ENCODE results near the gene MAMLD1.

MAMLD1 gene

DNA sequence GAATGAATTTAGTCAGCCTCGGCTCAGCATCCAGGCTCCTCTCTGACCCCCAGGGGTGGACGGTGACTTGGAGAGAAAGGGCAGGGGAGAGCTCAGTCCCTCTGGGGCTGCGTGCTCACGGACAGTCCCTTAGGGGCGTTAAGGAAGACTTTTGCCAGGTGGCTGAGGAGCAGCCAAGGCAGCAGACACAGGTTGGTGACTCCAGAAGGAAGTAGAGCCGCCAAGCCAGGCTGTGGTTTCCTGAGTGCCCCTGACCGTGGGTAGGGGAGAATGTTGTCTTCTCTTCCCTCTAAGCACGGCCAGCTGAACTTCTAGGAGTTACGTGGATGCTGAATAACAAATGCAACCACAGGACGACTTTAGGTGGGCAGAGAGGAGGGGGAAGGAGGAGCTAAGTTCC is 114.3 kb downstream of the MAMLD1 start:
- no peak for DNase-seq (ENCODE audit: low read depth)
- H3K4me3 ChIP-seq (ENCODE audit: low read length), result no peak overlapping the region
- TF ChIP-seq, protein P1, sequence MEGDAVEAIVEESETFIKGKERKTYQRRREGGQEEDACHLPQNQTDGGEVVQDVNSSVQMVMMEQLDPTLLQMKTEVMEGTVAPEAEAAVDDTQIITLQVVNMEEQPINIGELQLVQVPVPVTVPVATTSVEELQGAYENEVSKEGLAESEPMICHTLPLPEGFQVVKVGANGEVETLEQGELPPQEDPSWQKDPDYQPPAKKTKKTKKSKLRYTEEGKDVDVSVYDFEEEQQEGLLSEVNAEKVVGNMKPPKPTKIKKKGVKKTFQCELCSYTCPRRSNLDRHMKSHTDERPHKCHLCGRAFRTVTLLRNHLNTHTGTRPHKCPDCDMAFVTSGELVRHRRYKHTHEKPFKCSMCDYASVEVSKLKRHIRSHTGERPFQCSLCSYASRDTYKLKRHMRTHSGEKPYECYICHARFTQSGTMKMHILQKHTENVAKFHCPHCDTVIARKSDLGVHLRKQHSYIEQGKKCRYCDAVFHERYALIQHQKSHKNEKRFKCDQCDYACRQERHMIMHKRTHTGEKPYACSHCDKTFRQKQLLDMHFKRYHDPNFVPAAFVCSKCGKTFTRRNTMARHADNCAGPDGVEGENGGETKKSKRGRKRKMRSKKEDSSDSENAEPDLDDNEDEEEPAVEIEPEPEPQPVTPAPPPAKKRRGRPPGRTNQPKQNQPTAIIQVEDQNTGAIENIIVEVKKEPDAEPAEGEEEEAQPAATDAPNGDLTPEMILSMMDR (conservative IDR thresholded peaks at IDR 0.05; ENCODE audit: low read depth, low read length), result no peak

- no peak for DNase-seq (ENCODE audit: low read depth)
- no peak overlapping the region for H3K4me3 ChIP-seq (ENCODE audit: low read length)
- TF ChIP-seq, protein P1 (conservative IDR thresholded peaks at IDR 0.05; ENCODE audit: low read depth, low read length), result no peak
Measured at GRCh38 chrX:150478496-150479492, 115.7 kb downstream of the MAMLD1 start.

DNA sequence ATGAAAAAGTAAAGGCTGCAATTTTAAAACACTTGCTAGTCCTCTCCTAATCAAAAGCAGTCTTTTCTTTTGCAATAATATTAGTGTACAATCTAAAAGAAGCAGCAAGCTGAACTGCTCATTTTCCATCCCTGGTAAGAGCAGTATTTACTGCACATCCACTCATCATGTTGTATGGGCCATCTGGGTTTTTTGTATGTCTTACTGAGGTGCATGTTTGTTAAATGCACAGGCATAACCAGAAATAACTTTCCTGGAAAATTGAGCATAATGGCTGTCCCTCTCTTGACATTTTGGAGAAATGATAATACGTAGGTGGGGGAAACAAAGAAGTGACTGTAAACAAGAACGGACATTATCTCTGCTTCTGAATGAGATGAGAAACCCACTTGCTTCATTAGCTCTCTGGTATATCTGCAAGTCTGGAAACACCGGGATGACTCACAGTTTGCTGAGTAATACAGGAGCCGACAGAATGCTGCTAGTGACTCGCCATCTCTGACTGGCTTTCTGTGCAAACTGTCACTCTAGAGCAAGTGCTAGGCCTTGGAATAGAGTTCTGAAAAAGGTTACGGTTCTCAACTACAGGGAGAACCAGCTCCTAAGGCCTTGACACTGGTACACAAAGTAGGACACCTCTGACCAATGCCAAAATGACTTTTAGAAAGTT is 119.6 kb downstream of the MAMLD1 start:
- DNase-seq (ENCODE audit: low read depth), result peak; percentile 25
- H3K4me3 ChIP-seq (ENCODE audit: low read length), result no peak overlapping the region
- TF ChIP-seq, protein P1 (conservative IDR thresholded peaks at IDR 0.05; ENCODE audit: low read depth, low read length), result no peak

- TF ChIP-seq, protein P1 (conservative IDR thresholded peaks at IDR 0.05; ENCODE audit: low read depth, low read length), result no peak
- DNase-seq (ENCODE audit: low read depth), result no peak
- H3K4me3 ChIP-seq (ENCODE audit: low read length), result no peak overlapping the region
Measured at GRCh38 chrX:150483356-150483985, 120.4 kb downstream of the MAMLD1 start.

- TF ChIP-seq, protein P1 (conservative IDR thresholded peaks at IDR 0.05; ENCODE audit: low read depth, low read length), result peak; percentile 78
- no peak for DNase-seq (ENCODE audit: low read depth)
- H3K4me3 ChIP-seq (ENCODE audit: low read length), result no peak overlapping the region
Measured at GRCh38 chrX:150486011-150486410, 122.9 kb downstream of the MAMLD1 start.

DNA sequence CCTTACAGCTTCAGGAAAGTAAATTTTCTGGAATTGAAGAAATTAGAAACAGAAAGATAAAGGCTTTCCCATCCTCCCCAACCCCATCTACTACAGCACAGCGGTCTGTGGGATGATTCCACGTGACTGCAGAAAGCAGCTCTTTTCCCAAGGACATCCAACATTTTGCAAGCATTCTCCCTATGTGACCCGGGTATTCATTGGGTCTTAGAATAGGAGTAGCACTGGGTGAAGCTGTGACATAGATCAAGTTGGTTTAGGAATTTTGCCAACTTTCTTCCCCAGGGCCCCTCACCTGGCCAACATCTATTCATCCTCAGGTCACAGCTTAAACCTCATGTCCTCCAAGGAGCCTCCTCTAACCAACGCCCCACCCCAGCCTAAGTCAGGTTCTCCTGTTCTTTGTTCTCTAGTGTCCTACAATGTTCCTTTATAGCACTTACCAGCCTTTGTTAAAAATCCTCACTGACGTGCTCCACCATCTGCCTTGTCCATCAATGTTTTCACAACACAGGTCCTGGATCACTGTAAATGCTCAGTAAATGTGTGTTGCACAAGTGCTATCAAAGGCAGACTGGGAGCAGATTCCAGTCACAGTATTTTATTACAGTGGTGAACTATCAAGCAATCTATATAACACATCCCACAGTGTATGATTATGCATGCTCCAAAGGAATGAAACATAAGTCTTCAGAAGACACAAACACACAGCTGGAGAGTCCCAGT is 124.4 kb downstream of the MAMLD1 start:
- DNase-seq (ENCODE audit: low read depth), result no peak
- no peak overlapping the region for H3K4me3 ChIP-seq (ENCODE audit: low read length)
- TF ChIP-seq, protein P1 (conservative IDR thresholded peaks at IDR 0.05; ENCODE audit: low read depth, low read length), result no peak
